DMS114 treated with DMSO at 0.1 percent for 48 hours (cell line): Measurements from ENCODE around the gene LIPF.
"Not testable (repeated sequence)": the region's sequence is repeated elsewhere in the genome, so short reads cannot be mapped to it uniquely, and the experiment has no call there.

ENCODE experiments used
- DNase-seq: peaks from one replicate; lab custom pipeline; 2025; ENCODE audit not compliant: unreplicated experiment; lab: John Stamatoyannopoulos, UW

LIPF gene, protein sequence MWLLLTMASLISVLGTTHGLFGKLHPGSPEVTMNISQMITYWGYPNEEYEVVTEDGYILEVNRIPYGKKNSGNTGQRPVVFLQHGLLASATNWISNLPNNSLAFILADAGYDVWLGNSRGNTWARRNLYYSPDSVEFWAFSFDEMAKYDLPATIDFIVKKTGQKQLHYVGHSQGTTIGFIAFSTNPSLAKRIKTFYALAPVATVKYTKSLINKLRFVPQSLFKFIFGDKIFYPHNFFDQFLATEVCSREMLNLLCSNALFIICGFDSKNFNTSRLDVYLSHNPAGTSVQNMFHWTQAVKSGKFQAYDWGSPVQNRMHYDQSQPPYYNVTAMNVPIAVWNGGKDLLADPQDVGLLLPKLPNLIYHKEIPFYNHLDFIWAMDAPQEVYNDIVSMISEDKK

GRCh38 chr10:88664142-88664541, at the start of gene LIPF:
Gene LIPF (plus strand): TSS chr10:88664442. CDS start chr10:88667298, 2,856 bp downstream.
- no peak for DNase-seq

DNA sequence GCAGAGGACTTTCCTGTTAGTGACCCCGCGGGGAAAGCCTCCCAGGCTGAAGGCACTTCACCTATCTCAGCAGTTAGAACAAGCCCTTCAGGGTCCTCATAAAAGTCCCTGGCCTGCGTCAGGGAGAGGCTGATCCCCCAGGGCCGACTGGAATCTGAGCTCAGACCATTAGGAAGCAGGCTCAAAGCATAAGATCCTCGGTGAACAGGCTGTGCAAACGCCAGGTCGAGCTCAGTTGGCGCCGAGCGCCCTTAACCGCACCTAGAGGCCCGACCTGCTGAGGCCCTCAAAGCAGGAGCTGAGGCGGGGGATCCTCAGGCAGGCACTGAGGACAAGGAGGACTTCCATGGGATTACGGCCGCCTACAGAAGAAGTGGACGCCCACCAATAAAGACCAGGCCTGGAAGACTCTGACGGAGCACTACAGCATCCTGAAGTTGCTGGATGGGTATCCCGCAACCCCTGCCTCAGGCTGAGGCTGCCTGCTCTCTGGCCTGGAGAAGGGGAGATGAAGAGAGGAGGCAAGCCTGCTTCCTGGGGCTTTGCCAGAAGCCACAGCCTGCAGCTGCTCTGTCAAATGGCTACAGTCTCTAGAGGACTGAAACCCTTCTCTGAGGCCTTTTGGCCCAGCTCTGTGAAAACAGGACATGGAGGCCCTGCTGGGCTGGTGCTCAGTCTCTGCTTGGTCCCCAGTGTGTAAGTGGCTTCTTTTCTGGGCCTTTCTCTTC, 47.8 kb upstream of the LIPF start:
- DNase-seq, result no peak

- no peak for DNase-seq
Observed at GRCh38 chr10:88617772-88618300, 46.4 kb upstream of the LIPF start.

DNA sequence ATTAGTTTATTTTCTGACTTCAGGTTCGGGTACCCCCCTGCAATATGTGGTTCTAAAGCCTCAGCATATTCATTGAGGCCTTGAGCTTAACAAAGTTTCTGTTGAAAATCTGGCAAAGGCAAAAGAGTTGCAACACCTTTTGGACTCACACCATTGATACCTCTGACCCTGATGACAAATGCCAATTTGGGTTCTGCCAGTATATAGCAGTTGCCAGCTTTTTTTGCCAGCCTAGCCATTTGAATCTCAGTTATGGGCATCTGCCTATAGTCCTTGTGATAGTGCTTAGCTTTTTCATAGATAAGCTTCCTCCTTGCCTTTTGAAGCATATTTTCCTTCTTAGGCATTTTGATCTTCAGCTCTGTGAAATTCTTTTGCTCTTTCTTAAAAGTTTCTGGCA, 45.7 kb upstream of the LIPF start:
- no peak for DNase-seq

- no peak for DNase-seq
Observed at GRCh38 chr10:88620441-88620840, 43.8 kb upstream of the LIPF start.

GRCh38 chr10:88623835-88624234, 40.4 kb upstream of the LIPF start:
- DNase-seq, result no peak

DNA sequence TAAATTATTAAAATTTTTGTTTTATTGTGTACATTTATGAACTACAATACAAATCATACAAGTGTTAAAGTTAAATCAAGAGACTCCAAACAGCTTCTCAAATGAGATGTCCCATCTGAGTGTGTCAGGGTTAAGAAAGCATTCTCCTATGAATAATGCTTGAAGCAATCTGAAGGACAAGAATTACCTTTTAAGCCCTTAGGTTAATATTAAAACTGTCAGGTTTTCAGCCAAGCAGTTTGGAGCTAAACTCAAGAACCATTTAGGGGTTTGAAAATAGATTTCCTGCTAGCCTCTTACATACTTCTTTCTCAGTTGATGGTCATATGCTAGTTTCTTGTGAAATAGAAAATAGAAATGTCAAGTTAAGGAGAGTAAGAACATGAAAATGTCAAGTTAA, 39.4 kb upstream of the LIPF start:
- no peak for DNase-seq

DNA sequence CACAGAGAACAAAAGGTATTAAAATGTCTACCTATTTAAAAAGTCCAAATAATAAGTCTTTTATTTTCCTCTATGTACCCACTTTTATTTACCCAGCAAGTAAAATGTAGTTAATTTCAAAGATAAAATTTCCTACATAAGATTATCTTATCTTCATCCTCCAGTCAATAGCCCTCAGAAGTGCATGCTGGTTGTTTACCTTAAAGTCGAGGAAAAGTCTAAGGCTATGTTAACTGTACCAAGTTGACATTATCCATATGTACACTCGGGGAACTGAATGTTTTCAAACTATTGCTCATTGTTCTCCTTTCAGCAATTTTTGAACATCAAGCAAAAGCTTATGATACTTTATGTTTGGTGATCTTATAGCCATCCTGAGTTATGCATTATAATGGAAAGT, 24.1 kb upstream of the LIPF start:
- no peak for DNase-seq

DNA sequence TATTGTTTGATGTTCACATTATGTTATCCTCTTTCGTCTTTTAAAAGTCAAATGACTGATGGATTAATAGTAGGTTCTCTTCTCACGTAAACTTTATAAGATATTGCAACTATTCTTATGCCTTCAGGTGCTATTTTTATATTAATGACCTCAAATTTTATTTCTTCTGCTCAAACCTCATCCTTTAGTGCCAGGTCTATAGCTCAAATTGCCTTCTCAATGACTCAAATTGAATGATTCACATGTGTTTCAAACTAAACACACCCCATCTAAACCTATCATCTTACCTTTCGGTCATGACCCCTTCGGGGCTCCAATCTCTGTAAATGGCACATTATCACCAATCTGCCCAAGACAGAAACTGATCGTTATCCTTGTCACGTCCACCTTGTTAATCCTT, 22.0 kb upstream of the LIPF start:
- DNase-seq, result no peak

- DNase-seq, result no peak
Observed at GRCh38 chr10:88642963-88643362, 21.3 kb upstream of the LIPF start.

- DNase-seq, result no peak
Observed at GRCh38 chr10:88647061-88647615, 17.1 kb upstream of the LIPF start.

- DNase-seq, result no peak
Observed at GRCh38 chr10:88651101-88651551, 13.1 kb upstream of the LIPF start.

DNA sequence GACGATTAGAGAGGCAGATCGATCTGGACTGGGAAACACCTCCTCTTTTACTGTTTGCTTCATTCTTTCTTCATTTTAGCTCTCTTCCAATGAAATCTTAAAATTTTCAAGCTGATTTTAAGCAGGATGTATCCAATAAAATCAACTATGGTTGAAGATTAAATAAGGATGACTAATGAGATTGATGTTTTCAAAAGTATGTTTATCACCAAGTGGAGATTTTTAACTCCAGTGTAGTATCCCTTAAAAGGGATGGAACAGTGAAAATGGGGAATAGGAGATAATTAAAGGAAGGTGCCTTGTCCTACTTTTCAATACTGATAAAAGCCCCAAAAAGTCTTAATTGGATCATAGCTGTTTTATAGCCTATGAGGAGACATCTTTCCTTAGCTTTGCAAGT, 11.6 kb upstream of the LIPF start:
- DNase-seq, result no peak

DNA sequence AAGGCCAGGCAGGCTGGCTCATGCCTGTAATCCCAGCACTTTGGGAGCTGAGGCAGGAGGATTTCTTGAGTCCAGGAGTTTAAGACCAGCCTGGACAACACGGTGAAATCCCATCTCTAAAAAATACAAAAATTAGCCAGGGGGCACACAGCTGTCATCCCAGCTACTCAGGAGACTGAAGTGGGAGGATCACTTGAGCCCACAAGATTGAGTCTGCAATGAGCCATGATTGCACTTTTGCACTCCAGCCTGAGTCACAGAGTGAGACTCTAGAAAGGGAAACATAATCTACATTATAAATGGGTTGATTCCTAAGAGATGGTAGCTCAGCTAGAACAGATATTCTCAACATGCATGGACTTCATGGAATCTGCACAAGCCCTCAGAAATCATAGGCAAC, 6.3 kb upstream of the LIPF start:
- no peak for DNase-seq

DNA sequence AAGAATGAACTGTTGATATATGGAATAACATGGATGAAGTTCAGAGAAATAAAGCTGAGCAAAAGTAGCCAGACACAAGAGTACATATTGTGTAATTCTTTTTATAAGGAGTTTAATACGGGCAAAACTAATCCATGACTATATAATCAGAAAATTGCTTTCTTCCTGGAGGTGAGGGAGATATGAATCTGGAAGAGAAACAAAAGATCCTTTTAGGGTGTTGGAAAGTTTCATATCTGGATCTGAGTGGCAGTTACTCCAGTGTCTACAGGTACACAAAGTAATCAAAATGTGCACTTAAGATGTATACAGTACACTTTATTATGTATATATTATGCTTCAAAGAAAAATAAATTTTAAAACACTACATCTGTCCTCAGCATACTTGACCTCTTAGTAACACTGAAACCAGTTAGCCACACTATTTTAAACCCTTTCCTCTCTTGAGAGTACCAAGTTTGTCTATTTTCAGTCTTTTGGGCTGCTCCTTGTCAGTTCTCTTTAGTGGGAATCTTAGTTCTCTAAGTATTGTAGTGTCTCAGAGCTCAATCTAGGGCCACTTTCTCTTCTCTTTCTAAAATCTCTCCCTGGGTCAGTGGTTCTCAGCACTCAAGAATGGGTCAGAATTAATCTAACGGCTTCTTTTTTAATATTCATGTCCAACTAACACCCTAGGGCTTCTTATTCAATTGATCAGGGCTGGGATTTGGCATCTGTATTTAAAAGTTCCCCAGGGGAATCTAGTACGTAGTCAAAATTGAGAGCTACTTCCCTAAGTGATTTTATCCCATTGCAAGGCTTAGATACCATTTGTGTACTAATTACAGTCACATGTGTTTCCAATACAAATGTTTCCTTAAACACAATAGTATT, 4.3 kb upstream of the LIPF start:
- DNase-seq, result no peak

DNA sequence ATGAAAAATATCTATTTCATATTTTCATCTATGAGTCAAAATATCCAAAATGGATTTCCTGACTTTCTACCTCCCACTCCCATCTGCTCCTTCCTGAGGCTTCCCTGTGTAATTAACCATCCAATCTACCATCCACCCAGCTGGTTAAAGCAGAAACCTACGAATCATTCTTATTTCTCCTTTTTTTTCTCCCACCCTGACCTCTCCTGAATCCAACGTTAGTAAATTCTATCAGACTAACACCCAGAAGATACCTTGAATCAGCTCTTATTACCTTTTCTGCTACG, 3.7 kb upstream of the LIPF start:
- no peak for DNase-seq

DNA sequence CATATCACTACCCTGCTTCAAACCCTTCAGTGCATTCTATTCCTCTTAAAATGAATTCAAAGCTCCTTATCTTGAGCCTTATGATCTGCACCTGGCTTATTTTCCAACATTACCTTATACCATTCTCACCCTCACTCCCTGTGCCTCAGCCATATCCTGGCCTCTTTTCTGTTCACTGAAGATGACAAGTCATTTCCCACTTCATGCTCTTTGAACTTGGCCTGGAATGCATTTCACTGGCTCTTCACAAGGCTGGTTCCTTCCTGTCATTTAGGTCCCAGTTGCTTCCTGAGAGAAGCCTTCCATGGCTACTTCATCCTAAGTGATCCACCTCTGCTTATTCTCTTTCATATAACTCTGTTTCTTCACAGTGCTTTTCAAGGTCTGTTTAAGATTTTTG, 3.2 kb upstream of the LIPF start:
- DNase-seq, result no peak

DNA sequence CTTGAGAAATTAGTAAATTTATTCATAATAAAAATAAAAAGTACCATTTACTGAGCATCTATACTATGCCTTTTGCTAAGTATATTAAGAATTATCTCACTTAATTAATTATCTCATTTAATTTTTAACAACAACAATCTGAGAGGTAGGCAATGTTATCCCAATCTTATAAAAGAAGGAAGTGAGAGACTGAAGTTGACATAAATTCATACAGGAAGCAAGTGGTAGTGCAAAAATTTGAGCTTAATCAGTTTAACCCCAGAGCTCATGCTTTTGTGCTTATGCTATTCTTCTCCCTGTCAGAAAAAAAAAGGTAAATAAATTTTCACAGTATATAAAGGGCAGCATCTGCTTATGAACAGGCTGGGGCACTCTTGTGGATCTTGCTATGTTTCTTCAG, 2.7 kb upstream of the LIPF start:
- DNase-seq, result no peak

DNA sequence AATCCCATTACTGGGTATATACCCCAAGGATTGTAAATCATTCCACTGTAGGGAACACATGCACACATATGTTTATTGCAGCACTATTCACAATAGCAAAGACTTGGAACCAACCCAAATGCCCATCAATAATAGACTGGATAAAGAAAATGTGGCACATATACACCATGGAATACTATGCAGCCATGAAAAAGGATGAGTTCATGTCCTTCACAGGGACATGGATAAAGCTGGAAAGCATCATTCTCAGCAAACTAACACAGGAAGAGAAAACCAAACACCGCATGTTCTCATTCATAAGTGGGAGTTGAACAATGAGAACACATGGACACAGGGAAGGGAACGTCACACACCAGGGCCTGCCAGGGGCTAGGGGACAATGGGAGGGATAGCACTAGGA, 1.1 kb upstream of the LIPF start:
- not testable (repeated sequence) for DNase-seq

DNA sequence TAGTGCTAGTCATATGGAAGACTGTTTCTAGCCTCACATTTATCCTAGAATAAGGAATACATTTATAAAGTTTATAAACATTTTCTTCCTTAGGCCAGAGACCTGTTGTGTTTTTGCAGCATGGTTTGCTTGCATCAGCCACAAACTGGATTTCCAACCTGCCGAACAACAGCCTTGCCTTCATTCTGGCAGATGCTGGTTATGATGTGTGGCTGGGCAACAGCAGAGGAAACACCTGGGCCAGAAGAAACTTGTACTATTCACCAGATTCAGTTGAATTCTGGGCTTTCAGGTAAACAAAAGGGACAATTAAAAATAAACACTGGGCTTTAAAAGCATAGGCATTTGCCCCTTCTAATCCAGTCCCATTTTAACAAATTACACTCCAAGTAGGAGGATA, 4.2 kb downstream of the LIPF start:
- DNase-seq, result no peak

- no peak for DNase-seq
Observed at GRCh38 chr10:88670497-88670896, 6.3 kb downstream of the LIPF start.
